Measurements from ENCODE around the gene POLD1. TPM values are rescaled to one million over a fixed set of nuclear protein-coding genes. Genes with fewer than 3 reads are reported as not detected.
A peak's percentile ranks its signal among the peaks of the same experiment; 100 is the strongest.

The POLD1 gene
- total RNA-seq, 1 experiment from 2014 or later, result 53.4 TPM

DNA sequence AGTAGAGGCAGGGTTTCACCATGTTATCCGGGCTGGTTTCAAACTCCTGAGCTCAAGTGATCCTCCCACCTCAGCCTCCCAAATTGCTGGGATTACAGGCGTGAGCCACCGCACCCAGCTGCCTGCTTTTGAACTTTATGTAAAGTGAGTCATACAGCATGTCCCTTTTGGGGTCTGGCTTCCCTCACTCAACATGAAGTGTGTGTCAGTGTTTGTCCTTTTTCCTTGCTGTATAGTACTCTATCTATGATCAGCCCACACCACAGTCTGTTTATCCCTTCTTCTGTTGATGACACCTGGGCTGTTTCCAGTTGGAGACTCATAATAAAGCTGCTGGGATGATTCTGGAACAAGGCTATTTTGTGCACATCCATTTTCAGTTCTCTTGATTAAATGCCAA lies 36.7 kb downstream of the POLD1 start:
- Histone ChIP-seq H3K4me2 (ENCODE audit: low read depth, low read length, poor library complexity, severe bottlenecking) (peak overlapping the region; percentile 86), H3K9me3 (ENCODE audit: low read length) (no peaks in the 10 kb centered on the region), H3K79me2 (ENCODE audit: low read length) (peaks cover 28% of the 10 kb centered on the region), H3K27ac (ENCODE audit: low read length) (peak overlapping the region; percentile 97), H3K9me2 (replicated peaks; ENCODE audit: insufficient read depth, low read length) (no peaks in the 10 kb centered on the region), H3K9ac (ENCODE audit: low read length) (peak overlapping the region; percentile 94; the same call in 1 of the 2 replicates), H3K4me3 (ENCODE audit: low read length) (peak overlapping the region; percentile 80; the same call in 1 of the 2 replicates), H2AFZ (ENCODE audit: low read length) (no peak overlapping the region), H4K20me1 (ENCODE audit: insufficient read depth, low read depth, low read length) (peaks cover 30% of the 10 kb centered on the region; the same call in 1 of the 2 replicates), H3K4me1 (ENCODE audit: low read length) (peaks cover 65% of the 10 kb centered on the region), H3K36me3 (ENCODE audit: insufficient read depth, low read length) (peaks cover 34% of the 10 kb centered on the region), H3K27me3 (ENCODE audit: low read length) (no peaks in the 10 kb centered on the region)
- DNase-seq, result no peak

DNA sequence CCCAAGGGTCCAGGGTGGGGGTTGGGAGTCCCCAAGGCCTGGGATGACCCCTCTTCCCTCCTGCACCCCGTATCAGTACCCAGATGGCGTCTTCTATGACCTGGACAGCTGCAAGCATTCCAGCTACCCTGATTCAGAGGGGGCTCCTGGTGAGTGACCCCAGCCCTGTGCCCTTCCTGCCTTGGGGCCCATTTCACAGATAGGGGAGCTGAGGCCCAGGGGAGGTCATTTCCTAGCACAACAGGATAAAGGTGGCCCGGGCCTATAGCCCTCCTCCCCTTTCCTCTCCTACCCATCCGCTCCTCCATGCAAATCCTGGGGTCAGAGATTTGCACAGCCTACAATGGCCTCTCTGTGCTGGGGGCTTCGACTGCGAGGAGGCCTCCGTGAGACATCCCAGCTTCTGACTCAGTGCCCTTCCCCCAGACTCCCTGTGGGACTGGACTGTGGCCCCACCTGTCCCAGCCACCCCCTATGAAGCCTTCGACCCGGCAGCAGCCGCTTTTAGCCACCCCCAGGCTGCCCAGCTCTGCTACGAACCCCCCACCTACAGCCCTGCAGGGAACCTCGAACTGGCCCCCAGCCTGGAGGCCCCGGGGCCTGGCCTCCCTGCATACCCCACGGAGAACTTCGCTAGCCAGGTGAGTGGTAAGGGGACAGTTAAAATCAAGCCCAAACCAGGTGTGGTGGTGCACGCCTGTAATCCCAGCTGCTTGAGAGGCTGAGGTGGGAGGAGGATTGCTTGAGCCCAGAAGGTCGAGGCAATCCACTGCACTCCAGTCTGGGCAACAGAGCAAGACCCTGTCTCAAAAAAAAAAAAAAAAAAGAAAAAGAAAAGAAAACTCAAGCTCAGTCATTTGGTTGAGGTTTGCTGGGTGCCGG lies 38.5 kb downstream of the POLD1 start:
- H3K36me3 ChIP-seq (ENCODE audit: insufficient read depth, low read length), result peaks cover 42% of the 10 kb centered on the region
- H3K9ac ChIP-seq (ENCODE audit: low read length), result peak overlapping the region; percentile 50
- DNase-seq, result peak; percentile 78
- H3K4me3 ChIP-seq (ENCODE audit: low read length), result peak overlapping the region; percentile 24; the same call in 1 of the 2 replicates
- no peaks in the 10 kb centered on the region for H3K27me3 ChIP-seq (ENCODE audit: low read length)
- peaks cover 47% of the 10 kb centered on the region for H3K4me1 ChIP-seq (ENCODE audit: low read length)
- H3K79me2 ChIP-seq (ENCODE audit: low read length), result peaks cover 28% of the 10 kb centered on the region
- H3K9me3 ChIP-seq (ENCODE audit: low read length), result no peaks in the 10 kb centered on the region
- H2AFZ ChIP-seq (ENCODE audit: low read length), result no peak overlapping the region
- peak overlapping the region; percentile 92 for H3K27ac ChIP-seq (ENCODE audit: low read length)
- H3K9me2 ChIP-seq (replicated peaks; ENCODE audit: insufficient read depth, low read length), result no peaks in the 10 kb centered on the region
- peaks cover 30% of the 10 kb centered on the region; the same call in 1 of the 2 replicates for H4K20me1 ChIP-seq (ENCODE audit: insufficient read depth, low read depth, low read length)
- peak overlapping the region; percentile 86 for H3K4me2 ChIP-seq (ENCODE audit: low read depth, low read length, poor library complexity, severe bottlenecking)

DNA sequence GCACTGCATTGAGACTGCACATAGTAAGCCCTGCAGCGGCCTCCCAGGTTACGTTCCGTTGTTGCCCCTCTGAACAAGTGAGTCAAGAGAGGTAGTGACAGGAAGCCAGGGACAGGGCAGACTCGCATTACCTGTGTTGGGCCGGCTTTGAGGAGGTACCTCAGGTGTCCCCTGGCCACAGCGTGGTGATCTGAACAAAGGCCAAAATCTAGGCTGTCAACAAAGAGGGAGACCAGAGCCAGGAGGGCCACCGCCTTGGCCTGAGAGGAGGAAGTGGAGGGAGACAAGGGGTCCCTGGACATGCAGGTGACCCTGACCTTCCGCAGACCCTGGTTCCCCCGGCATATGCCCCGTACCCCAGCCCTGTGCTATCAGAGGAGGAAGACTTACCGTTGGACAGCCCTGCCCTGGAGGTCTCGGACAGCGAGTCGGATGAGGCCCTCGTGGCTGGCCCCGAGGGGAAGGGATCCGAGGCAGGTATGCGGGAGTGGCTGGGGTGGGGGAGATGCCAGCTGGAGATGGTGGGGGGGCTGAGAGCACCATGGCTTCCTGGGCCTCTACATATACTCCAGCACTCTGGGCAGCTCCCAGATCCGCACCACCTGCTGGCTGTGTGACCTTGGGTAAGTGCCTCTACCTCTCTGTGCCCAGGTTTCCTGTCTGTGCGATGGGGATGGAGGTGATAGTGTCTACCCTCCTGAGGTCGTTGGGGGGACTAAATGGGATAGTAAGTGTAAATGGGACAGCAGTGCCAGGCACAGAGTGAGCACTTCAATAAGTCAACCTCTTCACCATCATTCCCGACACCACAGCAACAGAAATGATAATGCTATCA lies 39.3 kb downstream of the POLD1 start:
- Histone ChIP-seq H3K27ac (ENCODE audit: low read length) (peak overlapping the region; percentile 92), H2AFZ (ENCODE audit: low read length) (no peak overlapping the region), H3K9me3 (ENCODE audit: low read length) (no peaks in the 10 kb centered on the region), H3K4me2 (ENCODE audit: low read depth, low read length, poor library complexity, severe bottlenecking) (no peak overlapping the region), H3K27me3 (ENCODE audit: low read length) (no peaks in the 10 kb centered on the region), H3K79me2 (ENCODE audit: low read length) (peaks cover 28% of the 10 kb centered on the region), H3K4me1 (ENCODE audit: low read length) (peaks cover 44% of the 10 kb centered on the region), H3K4me3 (ENCODE audit: low read length) (no peak overlapping the region), H4K20me1 (ENCODE audit: insufficient read depth, low read depth, low read length) (peaks cover 30% of the 10 kb centered on the region; the same call in 1 of the 2 replicates), H3K9ac (ENCODE audit: low read length) (0 out of 2 replicates have a peak overlapping the region, but pooled peaks have one; percentile 50), H3K36me3 (ENCODE audit: insufficient read depth, low read length) (peaks cover 48% of the 10 kb centered on the region), H3K9me2 (replicated peaks; ENCODE audit: insufficient read depth, low read length) (no peaks in the 10 kb centered on the region)
- no peak for DNase-seq

DNA sequence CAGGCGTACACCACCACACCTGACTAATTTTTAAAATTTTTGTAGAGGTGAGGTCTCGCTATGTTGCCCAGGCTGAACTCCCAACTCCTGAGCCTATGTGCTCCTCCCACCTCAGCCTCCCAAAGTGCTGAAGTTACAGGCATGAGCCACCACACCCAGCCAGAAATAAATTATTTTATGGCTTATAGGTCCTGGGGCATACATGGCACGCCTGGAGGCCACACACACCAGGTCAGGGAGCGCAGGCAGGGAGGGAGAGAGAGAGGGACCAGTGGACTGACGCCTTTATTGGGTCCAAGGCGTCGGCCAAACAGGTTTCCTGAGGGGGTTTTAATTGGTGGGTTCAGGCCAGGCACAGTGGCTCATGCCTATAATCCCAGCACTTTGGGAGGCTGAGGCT lies 41.4 kb downstream of the POLD1 start:
- Histone ChIP-seq H3K27ac (ENCODE audit: low read length) (no peak overlapping the region), H3K27me3 (ENCODE audit: low read length) (no peaks in the 10 kb centered on the region), H3K4me2 (ENCODE audit: low read depth, low read length, poor library complexity, severe bottlenecking) (no peak overlapping the region), H3K36me3 (ENCODE audit: insufficient read depth, low read length) (peaks cover 46% of the 10 kb centered on the region), H3K9me2 (replicated peaks; ENCODE audit: insufficient read depth, low read length) (no peaks in the 10 kb centered on the region), H3K4me1 (ENCODE audit: low read length) (peaks cover 50% of the 10 kb centered on the region), H2AFZ (ENCODE audit: low read length) (no peak overlapping the region), H3K79me2 (ENCODE audit: low read length) (peaks cover 11% of the 10 kb centered on the region), H4K20me1 (ENCODE audit: insufficient read depth, low read depth, low read length) (peaks cover 24% of the 10 kb centered on the region; the same call in 1 of the 2 replicates), H3K9me3 (ENCODE audit: low read length) (no peaks in the 10 kb centered on the region), H3K4me3 (ENCODE audit: low read length) (no peak overlapping the region), H3K9ac (ENCODE audit: low read length) (no peak overlapping the region)
- no peak for DNase-seq

DNA sequence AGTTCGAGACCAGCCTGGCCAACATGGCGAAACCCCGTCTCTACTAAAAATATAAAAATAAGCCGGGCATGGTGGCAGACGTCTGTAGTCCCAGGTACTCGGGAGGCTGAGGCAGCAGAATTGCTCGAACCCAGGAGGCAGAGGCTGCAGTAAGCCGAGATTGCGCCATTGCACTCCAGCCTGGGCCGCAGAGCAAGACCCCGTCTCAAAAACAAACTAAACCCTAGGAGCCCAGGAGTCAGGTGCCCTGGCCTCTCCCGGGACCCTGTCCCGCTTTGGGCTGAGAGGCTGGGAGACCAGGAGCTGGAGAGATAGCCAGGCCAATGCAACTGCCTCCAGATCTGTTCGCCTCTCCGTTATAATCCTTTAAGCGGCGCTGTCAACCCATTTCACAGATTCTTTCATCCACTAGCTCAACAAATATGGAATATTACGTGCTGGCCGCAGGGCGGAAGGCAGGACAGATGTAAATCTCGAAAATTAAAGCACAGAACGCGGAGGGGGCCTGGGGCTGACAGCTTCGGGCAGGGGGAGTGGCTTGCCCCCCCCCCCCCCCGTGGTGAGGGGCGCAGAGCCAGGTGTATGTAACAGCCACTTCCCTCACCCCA lies 43.3 kb downstream of the POLD1 start:
- peaks cover 12% of the 10 kb centered on the region; the same call in 1 of the 2 replicates for H4K20me1 ChIP-seq (ENCODE audit: insufficient read depth, low read depth, low read length)
- H3K36me3 ChIP-seq (ENCODE audit: insufficient read depth, low read length), result peaks cover 35% of the 10 kb centered on the region
- no peak overlapping the region for H3K9ac ChIP-seq (ENCODE audit: low read length)
- H3K9me2 ChIP-seq (replicated peaks; ENCODE audit: insufficient read depth, low read length), result no peaks in the 10 kb centered on the region
- H3K4me3 ChIP-seq (ENCODE audit: low read length), result no peak overlapping the region
- H3K4me2 ChIP-seq (ENCODE audit: low read depth, low read length, poor library complexity, severe bottlenecking), result no peak overlapping the region
- H3K27me3 ChIP-seq (ENCODE audit: low read length), result no peaks in the 10 kb centered on the region
- no peak overlapping the region for H3K27ac ChIP-seq (ENCODE audit: low read length)
- DNase-seq, result peak; percentile 39
- H2AFZ ChIP-seq (ENCODE audit: low read length), result no peak overlapping the region
- no peaks in the 10 kb centered on the region for H3K9me3 ChIP-seq (ENCODE audit: low read length)
- no peaks in the 10 kb centered on the region for H3K79me2 ChIP-seq (ENCODE audit: low read length)
- peaks cover 49% of the 10 kb centered on the region for H3K4me1 ChIP-seq (ENCODE audit: low read length)

DNA sequence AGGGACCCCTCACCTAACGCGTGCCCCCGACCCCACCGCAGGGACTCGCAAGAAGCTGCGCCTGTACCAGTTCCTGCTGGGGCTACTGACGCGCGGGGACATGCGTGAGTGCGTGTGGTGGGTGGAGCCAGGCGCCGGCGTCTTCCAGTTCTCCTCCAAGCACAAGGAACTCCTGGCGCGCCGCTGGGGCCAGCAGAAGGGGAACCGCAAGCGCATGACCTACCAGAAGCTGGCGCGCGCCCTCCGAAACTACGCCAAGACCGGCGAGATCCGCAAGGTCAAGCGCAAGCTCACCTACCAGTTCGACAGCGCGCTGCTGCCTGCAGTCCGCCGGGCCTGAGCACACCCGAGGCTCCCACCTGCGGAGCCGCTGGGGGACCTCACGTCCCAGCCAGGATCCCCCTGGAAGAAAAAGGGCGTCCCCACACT lies 43.9 kb downstream of the POLD1 start:
- no peaks in the 10 kb centered on the region for H3K27me3 ChIP-seq (ENCODE audit: low read length)
- H3K4me2 ChIP-seq (ENCODE audit: low read depth, low read length, poor library complexity, severe bottlenecking), result no peak overlapping the region
- peaks cover 49% of the 10 kb centered on the region for H3K4me1 ChIP-seq (ENCODE audit: low read length)
- H3K79me2 ChIP-seq (ENCODE audit: low read length), result no peaks in the 10 kb centered on the region
- no peak for DNase-seq
- H3K9me3 ChIP-seq (ENCODE audit: low read length), result no peaks in the 10 kb centered on the region
- no peak overlapping the region for H3K4me3 ChIP-seq (ENCODE audit: low read length)
- no peak overlapping the region for H3K9ac ChIP-seq (ENCODE audit: low read length)
- peaks cover 30% of the 10 kb centered on the region for H3K36me3 ChIP-seq (ENCODE audit: insufficient read depth, low read length)
- no peaks in the 10 kb centered on the region for H3K9me2 ChIP-seq (replicated peaks; ENCODE audit: insufficient read depth, low read length)
- H4K20me1 ChIP-seq (ENCODE audit: insufficient read depth, low read depth, low read length), result peaks cover 12% of the 10 kb centered on the region; the same call in 1 of the 2 replicates
- H2AFZ ChIP-seq (ENCODE audit: low read length), result no peak overlapping the region
- no peak overlapping the region for H3K27ac ChIP-seq (ENCODE audit: low read length)

DNA sequence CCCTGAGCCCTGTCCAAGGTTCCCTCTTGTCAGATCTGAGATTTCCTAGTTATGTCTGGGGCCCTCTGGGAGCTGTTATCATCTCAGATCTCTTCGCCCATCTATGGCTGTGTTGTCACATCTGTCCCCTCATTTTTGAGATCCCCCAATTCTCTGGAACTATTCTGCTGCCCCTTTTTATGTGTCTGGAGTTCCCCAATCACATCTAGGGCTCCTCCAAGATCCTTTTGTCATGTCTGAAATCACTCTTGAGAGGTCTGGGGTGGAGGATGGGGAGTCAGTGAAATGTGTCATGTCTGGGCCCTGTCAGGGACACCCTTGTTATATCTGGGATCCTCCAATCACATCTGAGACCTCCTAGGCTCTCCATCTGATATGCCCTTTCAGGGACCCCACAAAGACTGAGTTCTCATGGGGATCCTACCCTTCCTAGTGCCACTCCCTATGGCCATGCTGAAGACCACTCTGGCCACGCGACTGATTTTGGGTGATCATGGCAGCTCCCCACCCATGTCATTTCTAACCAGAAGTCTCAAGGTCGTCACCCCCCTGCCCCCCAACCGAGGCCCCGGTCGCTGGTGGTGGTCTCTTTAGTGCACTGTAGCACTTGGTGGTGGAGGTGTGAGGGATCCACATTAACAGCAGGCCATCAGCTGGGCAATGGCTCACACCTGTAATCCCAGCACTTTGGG lies 44.8 kb downstream of the POLD1 start:
- H3K9me3 ChIP-seq (ENCODE audit: low read length), result no peaks in the 10 kb centered on the region
- H3K9ac ChIP-seq (ENCODE audit: low read length), result no peak overlapping the region
- H3K36me3 ChIP-seq (ENCODE audit: insufficient read depth, low read length), result peaks cover 21% of the 10 kb centered on the region
- no peak overlapping the region for H3K4me3 ChIP-seq (ENCODE audit: low read length)
- H3K9me2 ChIP-seq (replicated peaks; ENCODE audit: insufficient read depth, low read length), result no peaks in the 10 kb centered on the region
- peaks cover 4% of the 10 kb centered on the region; the same call in 1 of the 2 replicates for H4K20me1 ChIP-seq (ENCODE audit: insufficient read depth, low read depth, low read length)
- H3K27me3 ChIP-seq (ENCODE audit: low read length), result no peaks in the 10 kb centered on the region
- H2AFZ ChIP-seq (ENCODE audit: low read length), result no peak overlapping the region
- H3K4me2 ChIP-seq (ENCODE audit: low read depth, low read length, poor library complexity, severe bottlenecking), result no peak overlapping the region
- no peaks in the 10 kb centered on the region for H3K79me2 ChIP-seq (ENCODE audit: low read length)
- peak; percentile 66 for DNase-seq
- peak overlapping the region; percentile 94 for H3K27ac ChIP-seq (ENCODE audit: low read length)
- peaks cover 54% of the 10 kb centered on the region for H3K4me1 ChIP-seq (ENCODE audit: low read length)

Data from Karpas-422 (cell line).